Limb (tissue), 2 donors: ENCODE data around the gene PCDH9.

Experiments
- DNase-seq, 2 donors: peaks; one replicate each; pipeline ENCODE4 v3.0.0-alpha.2; 2016; ENCODE audit errors: extremely low spot score in 2 of 2

Gene PCDH9

DNA sequence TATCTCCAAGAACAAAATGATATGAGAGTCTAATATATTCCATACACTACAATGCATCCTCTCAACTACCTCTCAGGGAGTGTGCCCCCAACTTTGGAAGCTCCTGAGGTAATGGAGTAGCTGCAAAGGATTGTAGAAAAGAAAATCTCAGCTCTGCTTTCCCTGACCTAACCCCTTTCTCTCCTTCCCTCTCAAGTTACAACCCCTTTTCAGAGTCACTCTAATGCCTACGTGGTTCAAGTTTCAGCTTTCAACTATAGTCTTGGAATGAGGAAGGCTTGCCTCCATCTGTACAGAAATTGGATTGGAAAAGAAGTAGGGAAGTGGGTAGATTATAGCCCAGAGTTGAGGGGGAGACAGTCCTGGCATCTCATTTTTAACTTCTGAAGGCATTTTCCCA, 256.0 kb downstream of the PCDH9 start:
- DNase-seq: no peak

DNA sequence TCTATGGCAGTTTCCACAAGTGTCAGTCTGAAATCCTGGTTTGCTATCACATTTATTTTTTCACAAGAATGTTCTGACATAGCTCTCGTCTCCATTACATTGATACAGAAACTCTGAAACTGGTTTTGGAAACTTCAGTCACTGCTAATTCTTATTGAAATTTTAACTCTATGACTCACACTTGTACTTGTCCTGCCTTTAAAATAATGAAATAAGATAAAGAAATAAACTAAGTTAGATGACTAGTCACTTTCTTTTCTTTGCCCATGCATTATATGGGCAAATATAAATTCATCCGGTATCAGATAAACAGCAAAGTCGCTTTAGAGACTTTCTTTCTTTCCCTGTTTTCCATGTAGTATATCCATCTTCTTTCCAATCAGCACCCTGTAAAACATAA, 257.5 kb downstream of the PCDH9 start:
- no peak for DNase-seq

DNA sequence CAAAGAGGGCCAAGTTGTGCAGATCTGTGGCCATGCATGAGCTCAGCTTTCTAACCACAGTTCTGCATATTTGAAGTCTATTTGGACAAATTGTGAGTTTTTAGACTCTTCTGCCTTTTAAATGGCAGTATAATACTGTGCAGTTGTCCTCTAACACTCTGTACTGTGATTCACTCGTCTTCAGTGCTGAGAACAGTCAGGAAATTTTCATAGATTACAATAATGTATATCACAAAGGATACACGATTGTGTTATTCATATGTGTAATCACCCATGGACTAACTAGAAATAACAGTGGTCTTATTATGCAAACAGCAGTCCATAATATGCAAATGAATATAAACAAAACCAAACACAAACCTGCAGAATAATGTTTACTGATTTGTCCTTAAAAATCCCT, 259.1 kb downstream of the PCDH9 start:
- no peak for DNase-seq

DNA sequence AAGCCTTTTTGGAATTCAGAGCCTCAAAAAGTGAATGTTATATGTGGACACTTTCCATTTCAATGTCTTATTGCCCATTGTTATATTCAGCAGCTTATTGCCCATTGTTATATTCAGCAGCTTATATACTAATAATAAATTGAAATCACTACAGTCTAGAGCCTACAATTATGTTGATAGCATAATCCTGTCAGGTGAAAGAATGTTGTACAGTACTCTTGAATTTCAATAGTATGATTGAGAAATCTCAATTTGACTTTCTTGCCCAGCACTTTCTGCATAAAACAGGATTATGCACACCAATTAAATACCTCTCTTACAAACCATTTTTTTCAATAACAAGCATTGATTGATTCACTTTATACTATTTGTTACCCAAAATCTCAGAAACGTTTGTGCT, 260.8 kb downstream of the PCDH9 start:
- DNase-seq: no peak

DNA sequence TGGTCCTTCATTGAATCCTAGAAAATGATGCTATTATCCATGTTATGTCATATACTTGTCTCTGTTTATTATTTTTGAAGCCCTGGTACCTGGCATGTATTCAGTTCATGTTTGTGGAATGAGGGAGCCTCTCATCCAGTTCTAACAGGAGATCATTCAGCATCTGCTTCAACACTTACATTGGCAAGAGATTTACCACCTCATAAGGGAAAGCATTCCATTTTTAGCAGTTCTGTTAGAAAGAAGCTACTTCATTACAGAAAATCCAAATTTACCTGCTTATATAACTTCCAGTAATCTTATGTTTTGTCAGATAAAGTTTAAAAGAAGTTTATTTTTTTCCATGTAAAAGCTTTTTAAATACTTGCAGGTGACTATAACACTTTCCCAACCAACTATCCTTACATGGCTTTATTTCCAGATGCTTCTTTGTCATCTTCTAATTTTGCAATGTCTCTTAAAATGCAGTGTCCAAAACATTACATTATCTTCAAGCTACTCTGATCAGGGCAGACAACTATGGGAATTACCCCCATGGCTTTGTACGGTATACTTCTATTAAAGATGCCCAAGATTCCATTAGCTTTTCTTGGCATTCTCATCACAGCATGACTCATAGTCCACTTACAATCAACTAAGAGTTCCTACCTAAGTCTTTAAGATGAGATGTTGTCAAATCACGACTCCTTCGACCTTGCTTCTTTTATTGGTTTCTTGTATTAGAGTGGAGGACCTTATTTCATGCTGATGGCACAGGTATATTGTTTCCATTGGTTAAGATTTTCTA, 262.1 kb downstream of the PCDH9 start:
- DNase-seq: no peak

DNA sequence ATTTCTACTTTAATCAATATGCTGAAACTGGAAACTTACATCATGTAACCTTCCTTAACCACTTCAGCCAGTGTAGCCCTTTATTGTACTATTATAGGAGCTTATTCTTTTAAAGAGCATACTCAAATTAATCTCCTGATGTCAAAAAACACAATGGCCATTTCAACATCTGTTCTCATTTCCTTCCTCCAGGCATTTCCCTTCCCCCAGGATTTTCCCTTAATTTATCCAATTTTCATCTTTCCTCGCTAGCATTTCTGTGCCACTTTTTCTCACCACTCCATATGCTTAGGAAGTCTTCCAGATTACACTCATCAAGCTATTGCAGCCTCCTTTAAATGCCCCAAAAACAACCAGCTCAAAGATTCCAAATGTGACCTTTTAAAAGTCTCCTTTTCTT, 265.0 kb downstream of the PCDH9 start:
- no peak for DNase-seq

DNA sequence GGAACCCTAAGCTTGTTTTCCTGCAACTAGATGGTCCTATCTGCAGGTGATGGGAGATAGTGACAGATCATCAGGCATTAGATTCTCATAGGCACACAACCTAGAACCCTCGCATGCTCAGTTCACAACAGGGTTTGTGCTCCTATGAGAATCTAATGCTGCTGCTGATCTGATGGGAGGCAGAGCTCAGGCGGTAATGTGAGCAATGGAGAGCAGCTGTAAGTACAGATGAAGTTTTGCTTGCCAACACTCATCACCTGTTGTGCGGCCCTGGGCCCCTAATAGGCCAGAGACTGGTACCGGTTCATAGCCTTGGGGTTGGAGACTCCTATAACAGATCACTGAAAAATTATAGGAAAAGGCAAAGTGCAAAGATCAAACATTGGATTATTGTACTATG, 267.2 kb downstream of the PCDH9 start:
- DNase-seq: no peak

DNA sequence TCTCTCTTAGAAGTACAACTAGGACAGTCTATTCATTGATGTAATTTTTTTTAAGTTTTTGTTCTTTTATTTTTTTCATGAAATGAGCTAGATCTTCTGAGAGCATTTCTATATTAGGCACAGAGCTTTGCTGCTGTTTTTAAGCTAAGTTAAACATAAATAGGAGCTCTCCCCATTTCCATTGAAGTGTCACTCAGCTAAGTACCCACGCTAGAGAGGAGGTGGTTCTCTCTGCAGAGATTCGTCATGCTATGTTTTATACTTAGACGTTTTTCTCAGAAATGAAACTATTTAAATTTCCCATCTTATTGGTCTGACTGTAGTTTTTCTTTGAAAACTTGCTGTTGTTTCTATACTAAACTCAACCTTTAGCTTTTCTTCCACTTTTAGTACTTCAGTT, 271.5 kb downstream of the PCDH9 start:
- no peak for DNase-seq

DNA sequence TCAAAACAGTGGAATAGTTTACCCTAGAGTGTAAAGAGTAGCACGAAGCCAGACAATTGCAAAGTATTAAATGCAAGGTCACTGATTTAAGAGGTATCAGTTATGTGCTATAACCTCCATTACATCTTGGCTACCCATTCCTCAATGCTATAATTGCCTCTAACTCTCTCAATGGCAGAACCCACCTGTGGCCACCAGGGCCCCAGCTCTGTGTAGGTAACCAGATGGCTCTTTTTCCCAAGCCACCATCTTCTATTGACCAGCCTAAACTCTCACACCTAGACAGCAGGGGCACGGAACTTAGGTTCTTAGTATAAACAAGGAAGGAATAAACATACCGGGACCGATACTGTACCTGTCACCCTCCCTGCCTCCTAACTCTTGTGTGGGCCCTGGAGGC, 277.6 kb downstream of the PCDH9 start:
- no peak for DNase-seq

DNA sequence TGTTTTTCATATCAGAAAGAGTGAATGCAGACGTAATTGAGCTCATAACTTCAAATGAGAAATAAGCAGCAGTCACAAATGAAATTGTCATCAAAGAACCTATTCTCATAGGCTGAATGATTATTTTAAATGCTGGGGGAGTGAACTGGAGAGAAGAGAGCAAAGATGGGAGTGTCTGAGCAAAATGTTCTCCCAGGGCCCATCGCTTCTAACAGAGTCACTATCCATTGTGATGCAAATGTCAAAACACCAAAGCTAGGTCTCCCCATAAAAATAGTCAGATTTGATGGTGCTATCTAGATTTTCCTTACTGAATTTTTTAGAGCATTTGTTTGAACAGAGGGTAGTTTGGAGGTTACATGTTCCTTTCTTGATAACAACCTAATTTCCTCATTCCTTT, 278.7 kb downstream of the PCDH9 start:
- no peak for DNase-seq

DNA sequence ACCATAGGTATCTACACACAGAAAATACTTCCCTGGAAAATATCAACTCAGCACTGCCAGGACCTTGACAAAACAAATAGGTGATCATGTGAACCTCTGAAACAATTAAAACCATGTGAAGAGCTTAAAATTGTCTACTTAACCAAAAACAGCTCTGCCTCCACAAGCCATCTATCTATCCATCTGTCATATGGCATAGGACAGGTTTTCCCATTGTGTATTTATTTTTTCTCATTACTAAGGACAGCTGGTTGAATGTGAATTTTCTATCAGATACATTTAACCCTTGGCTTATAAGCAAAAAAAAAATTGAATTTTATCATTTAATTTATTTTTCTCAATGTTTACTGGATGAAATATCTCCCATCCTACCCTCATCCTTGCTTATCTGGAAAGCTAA, 279.5 kb downstream of the PCDH9 start:
- DNase-seq: no peak

DNA sequence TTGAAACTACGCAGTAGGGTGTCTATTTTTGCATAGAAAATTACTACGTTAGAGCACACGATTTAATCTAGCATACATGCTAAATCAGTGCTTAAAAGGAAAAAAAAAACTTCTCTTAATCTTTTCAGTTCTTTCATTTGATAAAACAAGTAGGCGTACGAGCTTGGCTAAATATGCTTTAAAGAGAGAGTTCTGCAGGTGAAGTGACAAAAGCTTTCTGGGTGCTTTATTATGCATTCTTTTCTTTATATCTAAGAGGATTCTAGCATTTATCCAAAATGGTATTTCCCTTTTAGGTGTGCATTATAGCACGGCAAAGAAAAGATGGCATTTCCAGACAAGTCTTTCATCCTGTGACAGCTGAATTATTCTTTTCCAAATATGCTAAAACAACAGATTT, 281.2 kb downstream of the PCDH9 start:
- DNase-seq: no peak

DNA sequence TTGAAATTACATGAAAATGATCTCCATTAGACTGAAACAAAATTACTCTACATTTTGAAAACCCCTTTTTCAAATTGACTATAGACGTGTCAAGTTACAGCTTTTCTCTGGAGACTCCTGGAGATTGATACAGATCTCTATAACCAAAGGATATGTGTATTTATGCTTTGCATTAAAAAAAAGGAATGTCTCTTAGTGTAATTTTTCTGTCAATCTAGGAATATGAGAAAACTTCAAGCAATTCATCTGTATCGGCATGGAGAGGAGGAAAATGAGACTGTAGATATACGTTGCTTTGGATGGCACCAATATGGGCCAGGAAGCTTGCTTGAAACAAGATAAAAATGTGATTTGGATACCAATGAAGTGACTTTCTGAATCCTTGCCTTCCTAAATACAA, 286.6 kb downstream of the PCDH9 start:
- DNase-seq: no peak

DNA sequence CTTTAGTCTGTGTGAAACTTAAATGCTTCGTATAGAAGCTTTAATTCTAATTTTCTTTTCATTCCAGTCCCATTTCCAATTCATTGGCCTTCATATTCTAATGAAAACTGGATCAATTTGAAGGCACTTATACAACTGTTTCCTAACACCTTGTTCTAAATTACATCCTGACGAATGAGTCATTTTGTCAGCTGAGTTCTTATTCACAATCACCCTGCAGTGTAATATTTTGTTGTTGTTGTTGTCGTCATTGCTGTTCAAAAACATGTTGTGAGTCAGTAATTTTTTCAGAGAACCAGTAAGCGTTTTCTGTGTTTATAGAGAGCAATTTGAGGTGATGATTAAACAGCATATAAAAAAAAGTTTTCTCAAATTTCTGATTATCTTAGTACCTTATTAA, 290.0 kb downstream of the PCDH9 start:
- no peak for DNase-seq

DNA sequence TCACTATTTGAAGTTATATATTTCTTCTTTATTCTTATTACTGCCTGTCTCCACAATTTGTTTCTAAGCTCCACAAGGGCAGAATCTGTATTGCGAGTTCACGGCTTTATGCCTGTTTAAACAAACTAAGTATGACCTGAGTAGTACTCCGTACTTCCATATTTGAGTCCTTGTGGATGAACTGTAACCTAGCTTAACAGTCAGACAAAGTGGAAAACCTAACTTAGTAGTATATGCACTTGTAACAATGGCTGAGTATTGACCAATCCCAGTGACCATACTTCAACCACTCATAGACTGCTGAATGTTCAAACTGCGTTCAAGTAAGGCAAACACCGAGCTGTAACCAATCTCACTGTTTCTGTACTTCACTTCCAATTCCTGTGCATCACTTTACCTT, 292.7 kb downstream of the PCDH9 start:
- DNase-seq: no peak

DNA sequence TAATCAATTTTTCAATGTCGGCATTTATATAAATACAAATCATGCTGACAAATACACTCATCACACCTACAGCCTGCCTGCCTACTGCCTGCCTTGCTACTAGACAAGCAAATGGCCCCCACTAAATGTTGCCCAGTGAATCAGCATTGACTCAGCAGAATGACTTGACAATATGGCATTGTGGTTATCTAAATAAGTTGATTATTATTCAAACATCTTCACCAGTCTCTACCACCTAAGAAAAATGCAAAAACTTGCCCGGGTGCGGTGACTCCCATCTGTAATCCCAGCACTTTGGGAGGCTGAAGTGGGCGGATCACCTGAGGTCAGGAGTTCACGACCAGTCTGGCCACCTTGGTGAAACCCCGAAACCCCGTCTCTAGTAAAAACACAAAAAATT, 296.1 kb downstream of the PCDH9 start:
- no peak for DNase-seq

DNA sequence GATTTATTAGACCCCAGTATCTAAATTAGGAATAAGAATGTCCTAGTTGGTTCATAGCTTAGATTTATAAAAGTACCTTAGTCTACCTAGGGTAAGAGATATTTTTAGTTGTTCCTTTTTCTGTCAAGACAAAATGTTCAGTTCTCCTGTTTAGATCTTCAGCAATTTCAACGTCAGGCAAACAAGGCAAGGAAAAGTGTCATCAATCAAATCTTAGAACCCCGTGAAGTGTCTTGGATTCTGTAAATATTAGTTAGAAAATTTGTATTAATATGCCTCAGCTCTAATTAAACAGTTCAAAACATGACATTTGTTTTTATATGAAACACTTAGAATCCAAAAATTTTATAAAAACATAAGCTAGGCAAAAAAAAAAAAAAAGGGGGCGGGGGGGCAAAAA, 296.6 kb downstream of the PCDH9 start:
- DNase-seq: no peak

DNA sequence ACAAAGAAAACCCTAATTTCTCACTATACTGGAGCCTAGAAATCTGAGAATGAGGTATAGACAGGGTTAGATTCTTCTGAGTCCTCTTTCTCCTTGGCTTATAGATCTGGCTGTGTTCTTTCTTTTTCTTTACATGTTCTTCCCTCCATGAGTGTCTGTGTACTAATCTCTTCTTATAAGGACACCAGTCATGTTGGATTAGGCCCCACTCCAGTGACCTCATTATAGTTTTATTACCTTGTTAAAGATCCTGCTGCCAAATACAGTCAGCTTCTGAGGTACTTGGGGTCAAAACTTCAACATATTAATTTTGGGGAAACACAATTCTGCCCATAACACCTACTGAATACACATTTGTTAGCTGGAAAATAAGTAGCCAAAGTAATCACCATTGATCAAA, 302.6 kb downstream of the PCDH9 start:
- no peak for DNase-seq

DNA sequence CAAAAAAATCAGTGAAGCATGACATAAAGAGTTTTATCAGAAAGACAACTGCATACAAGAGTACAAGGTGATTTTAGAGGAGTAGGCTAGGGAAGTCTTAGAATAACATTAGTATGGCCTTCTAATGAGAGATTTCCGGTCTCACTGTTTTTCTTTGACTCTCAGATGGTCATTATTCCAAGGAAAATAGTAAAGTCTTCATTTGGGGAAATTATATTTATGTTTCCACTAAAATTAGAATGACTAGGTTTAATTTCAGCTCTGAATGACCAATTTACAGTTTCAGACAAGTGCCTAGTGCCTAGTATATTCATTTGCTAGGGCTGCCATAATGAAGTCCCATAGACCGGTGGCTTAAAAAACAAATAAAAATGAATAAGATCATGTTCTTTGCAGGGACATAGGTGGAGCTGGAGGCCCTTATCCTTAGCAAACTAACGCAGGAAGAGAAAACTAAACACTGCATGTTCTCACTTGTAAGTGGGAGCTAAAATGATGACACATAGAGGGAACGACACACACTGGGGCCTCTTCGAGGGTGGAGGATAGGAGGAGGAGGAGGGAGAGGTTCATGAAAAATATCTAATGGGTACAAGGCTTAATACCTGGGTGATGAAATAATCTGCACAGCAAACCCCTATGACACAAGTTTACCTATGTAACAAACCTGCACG, 303.1 kb downstream of the PCDH9 start:
- DNase-seq: no peak

DNA sequence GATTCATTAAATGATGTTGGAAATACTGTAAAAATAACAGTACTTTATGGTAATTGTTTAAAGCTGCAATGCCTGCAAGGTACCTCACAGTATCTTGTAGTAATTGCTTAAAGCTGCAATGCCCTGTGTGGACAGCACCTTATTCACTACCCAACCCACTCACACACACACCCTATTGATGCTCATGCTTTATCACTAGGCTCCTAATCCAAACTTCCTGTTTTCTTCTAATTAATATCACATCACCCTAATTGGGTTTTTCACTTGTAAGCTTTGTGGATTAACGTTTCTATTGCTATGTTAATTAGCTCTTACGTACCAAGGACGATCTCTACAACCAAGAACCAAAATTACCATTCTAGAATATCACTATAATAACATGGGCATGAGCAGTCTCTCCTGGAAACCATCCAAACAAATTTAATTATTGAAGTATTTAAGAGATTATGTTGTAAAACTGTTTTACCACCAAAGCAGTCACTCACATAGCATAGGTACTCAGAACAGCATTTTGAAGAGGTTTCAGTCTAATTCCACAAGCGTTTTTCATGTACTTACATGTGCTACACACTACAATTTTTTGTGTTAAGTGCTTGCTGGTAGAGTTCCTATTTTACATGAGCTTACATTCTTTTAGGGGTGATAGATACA, 303.8 kb downstream of the PCDH9 start:
- DNase-seq: no peak

DNA sequence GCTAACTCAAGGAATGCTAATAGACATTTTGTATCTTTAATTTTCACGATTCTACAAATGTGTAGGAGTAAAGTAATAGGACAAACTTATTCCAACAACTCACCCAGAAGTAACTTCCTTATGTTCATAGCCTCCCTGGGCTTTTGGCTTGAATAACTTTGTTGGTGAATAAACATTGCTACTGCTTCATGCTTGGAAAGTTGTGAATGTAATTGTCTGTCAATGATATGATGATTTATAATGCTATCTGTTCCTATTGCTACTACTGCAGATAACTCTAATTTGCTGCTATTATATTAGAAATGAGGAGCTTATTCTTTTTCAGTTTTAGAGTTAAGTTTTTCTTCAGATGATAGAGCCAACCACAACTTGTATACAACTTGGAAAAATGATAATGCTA, 307.7 kb downstream of the PCDH9 start:
- no peak for DNase-seq

DNA sequence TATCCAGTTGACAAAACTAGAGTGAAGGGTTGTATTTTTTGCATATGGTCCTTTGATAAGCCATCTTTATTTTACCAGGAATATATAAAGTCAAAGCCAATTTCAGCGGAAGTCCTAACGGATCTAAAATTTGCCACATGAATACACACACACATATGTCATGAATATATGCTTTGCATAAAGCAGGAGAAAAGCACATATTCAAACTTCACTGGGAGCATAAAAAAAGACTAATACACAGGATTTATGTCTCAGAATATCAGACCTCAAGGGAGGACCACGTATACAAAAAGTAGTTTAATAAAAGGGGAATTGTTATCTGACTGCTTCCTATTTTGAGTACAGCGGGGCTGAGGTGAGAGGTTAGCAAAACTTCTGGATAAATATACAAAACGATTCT, 308.7 kb downstream of the PCDH9 start:
- DNase-seq: no peak

DNA sequence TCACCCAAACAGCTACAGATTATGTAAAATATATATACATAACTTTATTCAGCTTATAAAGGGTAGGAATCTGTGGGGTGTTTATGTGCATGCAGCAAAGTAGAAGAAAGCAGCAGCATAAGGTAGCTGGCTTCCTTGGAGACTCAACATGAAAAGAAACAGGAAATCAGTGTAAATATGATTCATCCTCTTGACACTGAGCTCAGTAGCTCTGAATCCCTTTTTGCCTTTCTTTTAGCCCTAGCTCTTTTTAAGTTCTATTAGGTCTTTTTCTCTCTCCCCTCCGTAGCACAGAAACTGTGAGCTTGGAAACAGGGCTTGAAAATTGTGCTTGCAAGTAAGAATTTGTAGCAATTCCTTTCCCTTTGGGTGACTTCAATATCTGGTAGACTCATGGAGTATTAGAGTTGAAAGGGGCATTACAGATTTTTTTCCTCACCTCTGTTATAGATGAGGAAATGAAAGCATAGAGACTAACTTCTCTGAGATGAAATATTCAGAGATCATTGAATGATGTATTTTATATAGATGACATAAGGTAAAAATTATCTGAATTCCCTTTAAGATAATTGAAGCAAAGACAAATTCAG, 314.4 kb downstream of the PCDH9 start:
- DNase-seq: no peak
